Measurements from ENCODE around the gene GET4. TPM values are rescaled to one million over a fixed set of nuclear protein-coding genes. Genes with fewer than 3 reads are reported as not detected.
A peak's percentile ranks its signal among the peaks of the same experiment; 100 is the strongest.

GET4 gene
- total RNA-seq, 2 donors from 2014 or later = 34.8 to 42.2 TPM

DNA sequence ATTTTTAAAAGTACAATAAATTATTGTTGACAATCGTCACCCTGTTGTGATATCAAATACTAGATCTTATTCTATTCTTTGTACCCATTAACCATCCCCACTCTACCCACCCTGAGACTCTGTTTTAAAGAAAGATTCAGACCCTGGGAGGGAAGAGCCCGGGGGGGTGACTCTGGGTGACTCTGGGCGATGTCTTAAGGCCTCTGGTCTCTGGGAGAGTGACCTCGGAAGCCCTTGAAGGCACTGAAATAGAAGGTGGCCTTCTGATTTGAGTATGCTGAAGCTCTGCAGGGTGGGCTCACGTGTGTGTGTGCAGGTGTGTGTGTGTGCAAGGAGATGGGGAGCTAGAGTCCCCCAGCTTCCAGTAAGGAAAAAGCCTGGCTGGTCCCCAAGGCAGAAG, 68.4 kb downstream of the GET4 start:
- no peak for ATAC-seq
- DNase-seq = no peak
- H3K4me3 ChIP-seq = no peak overlapping the region
- 51 to 61% methylated on average over 5 of the region's 5 CpGs for WGBS, 2 donors
- TF ChIP-seq POLR2A (IDR thresholded peaks at IDR 0.05) = no peak
- TF ChIP-seq, protein P1, sequence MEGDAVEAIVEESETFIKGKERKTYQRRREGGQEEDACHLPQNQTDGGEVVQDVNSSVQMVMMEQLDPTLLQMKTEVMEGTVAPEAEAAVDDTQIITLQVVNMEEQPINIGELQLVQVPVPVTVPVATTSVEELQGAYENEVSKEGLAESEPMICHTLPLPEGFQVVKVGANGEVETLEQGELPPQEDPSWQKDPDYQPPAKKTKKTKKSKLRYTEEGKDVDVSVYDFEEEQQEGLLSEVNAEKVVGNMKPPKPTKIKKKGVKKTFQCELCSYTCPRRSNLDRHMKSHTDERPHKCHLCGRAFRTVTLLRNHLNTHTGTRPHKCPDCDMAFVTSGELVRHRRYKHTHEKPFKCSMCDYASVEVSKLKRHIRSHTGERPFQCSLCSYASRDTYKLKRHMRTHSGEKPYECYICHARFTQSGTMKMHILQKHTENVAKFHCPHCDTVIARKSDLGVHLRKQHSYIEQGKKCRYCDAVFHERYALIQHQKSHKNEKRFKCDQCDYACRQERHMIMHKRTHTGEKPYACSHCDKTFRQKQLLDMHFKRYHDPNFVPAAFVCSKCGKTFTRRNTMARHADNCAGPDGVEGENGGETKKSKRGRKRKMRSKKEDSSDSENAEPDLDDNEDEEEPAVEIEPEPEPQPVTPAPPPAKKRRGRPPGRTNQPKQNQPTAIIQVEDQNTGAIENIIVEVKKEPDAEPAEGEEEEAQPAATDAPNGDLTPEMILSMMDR (IDR thresholded peaks at IDR 0.05) = no peak
- H3K36me3 ChIP-seq (replicated peaks in 1 of 2; ENCODE audit: insufficient read depth in 1 of 2, low read depth in 2 of 2) = no peaks in the 10 kb centered on the region
- H3K4me1 ChIP-seq = peaks cover 23% of the 10 kb centered on the region
- peak overlapping the region; percentile 71 to 89 (median 84) for H3K27ac ChIP-seq
- H3K27me3 ChIP-seq = no peaks in the 10 kb centered on the region
- intact Hi-C loops (cut with DNase I) = no loop called here
- no peaks in the 10 kb centered on the region for H3K9me3 ChIP-seq

DNA sequence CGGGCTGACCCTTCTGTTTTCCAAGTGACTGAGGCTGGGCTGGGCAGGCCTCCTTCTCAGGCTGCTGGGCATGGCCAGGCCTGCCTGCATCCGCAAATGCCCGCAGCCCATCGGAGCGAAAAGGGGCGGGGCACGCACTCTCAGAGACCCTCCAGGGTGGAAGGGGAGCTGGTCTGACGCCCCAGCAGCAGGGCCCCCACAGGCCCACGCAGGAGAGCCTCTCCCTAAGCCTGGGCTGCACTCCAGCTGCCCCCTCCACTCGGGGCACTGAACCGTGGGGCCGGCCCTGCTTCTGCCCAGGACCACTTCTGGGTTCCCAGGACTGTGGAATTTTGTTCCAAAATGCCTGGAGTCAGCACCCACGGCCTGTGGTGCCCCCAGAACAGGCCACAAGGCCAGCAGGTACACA, 68.8 kb downstream of the GET4 start:
- TF ChIP-seq, protein P1 (IDR thresholded peaks at IDR 0.05) = peak in 1 of 7 experiments; percentile 24
- TF ChIP-seq POLR2A (IDR thresholded peaks at IDR 0.05) = no peak
- no peaks in the 10 kb centered on the region for H3K27me3 ChIP-seq
- no peak for DNase-seq
- no peaks in the 10 kb centered on the region for H3K36me3 ChIP-seq (replicated peaks in 1 of 2; ENCODE audit: insufficient read depth in 1 of 2, low read depth in 2 of 2)
- no peaks in the 10 kb centered on the region for H3K9me3 ChIP-seq
- H3K4me1 ChIP-seq = peaks cover 23% of the 10 kb centered on the region
- peak overlapping the region; percentile 6 to 8 for H3K4me3 ChIP-seq
- peak; percentile 8 for ATAC-seq
- H3K27ac ChIP-seq = peak overlapping the region; percentile 71 to 89 (median 84)
- intact Hi-C loops (cut with DNase I) = no loop called here
- 16 to 33% methylated on average over 1 to 13 of the region's 13 CpGs for WGBS, 2 donors

DNA sequence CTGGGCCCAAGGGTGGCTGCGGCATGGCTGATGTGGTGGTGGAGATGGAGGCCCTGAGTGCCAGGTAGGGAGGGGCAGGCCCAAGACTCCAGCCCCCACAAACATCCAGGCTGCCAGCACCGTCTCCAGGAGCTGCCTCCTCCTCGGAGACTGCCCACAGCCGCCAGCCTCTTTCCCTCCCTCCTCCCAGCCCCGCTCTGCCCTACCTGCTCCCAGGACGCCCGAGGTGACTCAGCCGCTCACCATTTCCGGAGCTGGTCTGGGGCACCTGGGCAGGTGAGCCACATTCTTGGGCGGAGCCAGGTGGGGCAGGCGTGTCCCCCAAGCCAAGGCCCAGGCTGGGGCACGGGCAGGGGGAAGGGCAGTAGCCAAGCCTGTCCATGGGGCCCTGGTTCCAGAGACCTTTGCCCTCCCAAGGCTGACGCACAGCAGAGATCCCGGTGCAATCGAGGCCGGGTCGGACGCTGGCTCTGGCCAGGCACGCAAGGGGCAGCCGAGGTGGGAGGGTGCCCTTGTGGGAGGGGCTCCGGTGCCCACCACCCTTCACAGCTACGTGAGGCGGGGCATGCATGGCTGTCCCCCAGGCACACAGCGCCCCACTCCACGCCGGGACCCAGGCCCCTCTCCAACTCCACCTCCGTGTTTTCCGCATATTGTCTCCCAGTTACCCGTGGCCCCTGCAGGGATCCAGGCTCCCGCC, 69.4 kb downstream of the GET4 start:
- DNase-seq = peak; percentile 88 to 98 (median 92)
- Histone ChIP-seq H3K4me3 (peak overlapping the region; percentile 6 to 8), H3K36me3 (replicated peaks in 1 of 2; ENCODE audit: insufficient read depth in 1 of 2, low read depth in 2 of 2) (no peaks in the 10 kb centered on the region), H3K27ac (peak overlapping the region; percentile 71 to 89 (median 84)), H3K9me3 (no peaks in the 10 kb centered on the region), H3K4me1 (peaks cover 23% of the 10 kb centered on the region), H3K27me3 (no peaks in the 10 kb centered on the region)
- TF ChIP-seq, protein P1 (IDR thresholded peaks at IDR 0.05) = peak in 1 of 7 experiments; percentile 9
- peak; percentile 91 to 95 (median 93) for TF ChIP-seq POLR2A (IDR thresholded peaks at IDR 0.05)
- 37 to 41% methylated on average over 15 to 30 of the region's 30 CpGs for WGBS, 2 donors
- intact Hi-C loops (cut with DNase I) = no loop called here
- peak; percentile 97 for ATAC-seq

Other genes starting within 250 kb of the GET4 start
- 10 to 100 TPM; 17.9 to 46.5 TPM for gene DNAAF5, start 149.9 kb upstream of the GET4 start, total RNA-seq
- gene PRKAR1B, start 149.3 kb upstream of the GET4 start, total RNA-seq = 1 to 10 TPM; 2.0 to 3.4 TPM
- 100 to 1,000 TPM in 1 of 2 donors, 10 to 100 TPM in 1; 75.8 to 122 TPM for gene SUN1, start 44.1 kb upstream of the GET4 start, total RNA-seq
- gene ADAP1, start 78.1 kb downstream of the GET4 start, total RNA-seq = 10 to 100 TPM; 19.7 to 19.8 TPM
- gene COX19, start 99.0 kb downstream of the GET4 start, total RNA-seq = 10 to 100 TPM in 1 of 2 donors, 1 to 10 TPM in 1; 9.6 to 25.1 TPM
- not detected for gene CYP2W1, start 106.6 kb downstream of the GET4 start, total RNA-seq
- 10 to 100 TPM in 1 of 2 donors, 1 to 10 TPM in 1; 8.8 to 11.2 TPM for gene GPR146, start 168.0 kb downstream of the GET4 start, total RNA-seq
- gene GPER1, start 211.6 kb downstream of the GET4 start, total RNA-seq = 1 to 10 TPM in 1 of 2 donors, not detected in 1; 1.0 TPM

All from body of pancreas (tissue), 4 donors.